Activated CD8-positive, alpha-beta memory T cell treated with anti-CD3 and anti-CD28 coated beads for 36 hours (primary cell): ENCODE data around the gene PDE4D. TPM values are rescaled to one million over a fixed set of nuclear protein-coding genes. Genes with fewer than 3 reads are reported as not detected.

ENCODE experiments used
- CTCF ChIA-PET: fragments of 350-600 bp; sonication (Branson Sonifier 250); formaldehyde crosslinking; loops from one replicate; lab custom pipeline; 2021; ENCODE audit warnings: antibody characterized with exemption; lab: Charles Lee
- POLR2A ChIA-PET: fragments of 350-600 bp; sonication (Branson Sonifier 250); formaldehyde crosslinking; loops from one replicate; lab custom pipeline; 2021; ENCODE audit warnings: antibody characterized with exemption; lab: Charles Lee
- total RNA-seq, 2 experiments: library from RNA; stranded (reverse); gene quantifications; one replicate each; pipeline ENCODE4 v1.2.3, GENCODE V29; 2021

PDE4D gene
- total RNA-seq, 2 experiments from 2014 or later: 28.4 to 29.0 TPM

- POLR2A ChIA-PET: no interaction called here
Measured at GRCh38 chr5:59254055-59254687, 639.4 kb downstream of the PDE4D start.

GRCh38 chr5:59253625-59254024 lies 639.9 kb downstream of the PDE4D start:
- ChIA-PET CTCF (no interaction called here), POLR2A (no interaction called here)

More at GRCh38 chr5:59254055-59254687, 639.4 kb downstream of the PDE4D start:
- CTCF ChIA-PET: no interaction called here

- CTCF ChIA-PET: no interaction called here
Measured at GRCh38 chr5:59251627-59252026, 641.9 kb downstream of the PDE4D start.

GRCh38 chr5:59249726-59250125 lies 643.8 kb downstream of the PDE4D start:
- CTCF ChIA-PET: no interaction called here
- POLR2A ChIA-PET: no interaction called here

More at GRCh38 chr5:59251627-59252026, 641.9 kb downstream of the PDE4D start:
- POLR2A ChIA-PET: no interaction called here

- ChIA-PET CTCF (no interaction called here), POLR2A (no interaction called here)
Measured at GRCh38 chr5:59249160-59249559, 644.4 kb downstream of the PDE4D start.

- ChIA-PET POLR2A (no interaction called here), CTCF (no interaction called here)
Measured at GRCh38 chr5:59246882-59247281, 646.6 kb downstream of the PDE4D start.

GRCh38 chr5:59246145-59246869 lies 647.2 kb downstream of the PDE4D start:
- POLR2A ChIA-PET: no interaction called here
- CTCF ChIA-PET: no interaction called here

GRCh38 chr5:59245198-59245597 lies 648.3 kb downstream of the PDE4D start:
- ChIA-PET POLR2A (no interaction called here), CTCF (no interaction called here)

- POLR2A ChIA-PET: no interaction called here
- CTCF ChIA-PET: no interaction called here
Measured at GRCh38 chr5:59241552-59241951, 652.0 kb downstream of the PDE4D start.

GRCh38 chr5:59241119-59241518 lies 652.4 kb downstream of the PDE4D start:
- CTCF ChIA-PET: no interaction called here
- POLR2A ChIA-PET: no interaction called here

- POLR2A ChIA-PET: no interaction called here
- CTCF ChIA-PET: no interaction called here
Measured at GRCh38 chr5:59238126-59238902, 655.2 kb downstream of the PDE4D start.

- ChIA-PET CTCF (no interaction called here), POLR2A (no interaction called here)
Measured at GRCh38 chr5:59236986-59237385, 656.5 kb downstream of the PDE4D start.

GRCh38 chr5:59236448-59236847 lies 657.1 kb downstream of the PDE4D start:
- POLR2A ChIA-PET: no interaction called here
- CTCF ChIA-PET: no interaction called here

GRCh38 chr5:59234236-59234635 lies 659.3 kb downstream of the PDE4D start:
- CTCF ChIA-PET: no interaction called here
- POLR2A ChIA-PET: no interaction called here

GRCh38 chr5:59231221-59231931 lies 662.1 kb downstream of the PDE4D start:
- ChIA-PET POLR2A (no interaction called here), CTCF (no interaction called here)

- ChIA-PET POLR2A (no interaction called here), CTCF (interaction anchor here (1.1 kb wide), 1 partner anchor 144 kb away, joined by 3 read pairs; no protein-coding TSS in a partner anchor)
Measured at GRCh38 chr5:59222687-59223511, 670.6 kb downstream of the PDE4D start.

GRCh38 chr5:59221769-59222168 lies 671.8 kb downstream of the PDE4D start:
- ChIA-PET CTCF (no interaction called here), POLR2A (no interaction called here)

- ChIA-PET POLR2A (no interaction called here), CTCF (no interaction called here)
Measured at GRCh38 chr5:59218424-59219045, 675.0 kb downstream of the PDE4D start.

- ChIA-PET CTCF (no interaction called here), POLR2A (no interaction called here)
Measured at GRCh38 chr5:59216841-59217240, 676.7 kb downstream of the PDE4D start.
